Epithelial cell of proximal tubule (primary cell): ENCODE measurements around the gene PAK5. TPM values are rescaled to one million over a fixed set of nuclear protein-coding genes. Genes with fewer than 3 reads are reported as not detected.
A peak's percentile ranks its signal among the peaks of the same experiment; 100 is the strongest.

Source experiments
- DNase-seq: peaks from one replicate; pipeline ENCODE4 v3.0.0-alpha.2; 2011; ENCODE audit warnings: low read depth
- H3K4me3 ChIP-seq: 2 replicates; pipeline ENCODE4 v1.5.1; 2011; ENCODE audit warnings: low read depth, mild to moderate bottlenecking, low read length
- CTCF ChIP-seq: conservative IDR thresholded peaks from 2 replicates; pipeline ENCODE4 v1.5.1; 2012; ENCODE audit warnings: low read depth, mild to moderate bottlenecking, low read length
- total RNA-seq: library from RNA; depleted of rRNA; stranded (reverse); fragments of >200 nt; gene quantifications from 2 replicates; pipeline ENCODE4 v1.2.3, GENCODE V29; 2015

Gene PAK5
- total RNA-seq: not detected in 2 replicates

DNA sequence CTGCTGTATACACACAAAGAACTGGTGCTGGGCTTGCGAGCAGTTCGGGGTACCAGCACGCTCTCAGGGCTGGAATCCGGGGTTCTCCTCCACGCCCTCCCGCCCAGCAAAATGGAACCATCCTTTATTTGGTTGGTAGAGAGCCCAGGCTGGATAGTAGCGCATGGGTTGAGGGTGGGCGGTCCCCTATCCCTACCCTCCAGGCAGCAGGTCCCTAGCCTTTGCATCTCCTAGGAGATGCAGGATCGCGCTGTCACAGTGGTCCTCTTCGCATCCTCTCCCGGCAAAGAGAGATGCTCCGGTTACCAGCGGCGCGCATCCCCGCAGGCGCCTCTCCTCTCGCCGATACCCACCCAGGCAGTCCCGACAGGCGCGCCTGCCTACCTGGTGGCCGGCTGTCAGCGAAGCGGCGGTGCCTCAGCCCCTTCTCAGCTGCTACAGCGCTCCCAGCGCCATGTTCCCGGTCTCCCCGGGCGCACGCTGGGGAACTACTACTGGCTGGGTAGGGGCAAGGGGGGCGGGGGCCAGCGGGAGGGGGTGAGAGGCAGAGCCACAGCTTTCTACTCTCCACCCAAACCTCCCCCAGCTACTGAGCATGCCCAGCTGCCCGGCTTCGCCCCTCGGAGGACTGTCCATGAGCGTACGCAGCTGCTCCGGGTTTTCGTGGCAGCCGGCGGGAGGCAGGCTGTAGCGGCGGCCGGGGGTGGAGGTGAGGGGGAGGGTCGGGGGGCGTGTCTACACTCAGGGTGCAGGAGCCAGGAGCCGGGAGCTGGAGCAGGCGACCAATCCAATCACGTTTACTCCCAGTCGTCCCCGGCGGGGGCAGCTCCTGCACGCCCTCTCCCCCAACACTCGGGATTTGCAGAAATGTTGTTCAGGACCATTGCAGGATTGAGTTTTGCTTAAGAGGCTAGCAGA is at the start of gene PAK5:
Gene PAK5, minus strand, starts transcription at position 699 of the 918 bp plus-strand sequence. CDS start 194,748 bp downstream, outside the sequence.
- no peak for DNase-seq
- H3K4me3 ChIP-seq: peak within 1 kb of the TSS; percentile 33
- no peak for TF ChIP-seq CTCF

GRCh38 chr20:9887706-9888105 is 48.8 kb upstream of the PAK5 start:
- DNase-seq: no peak
- H3K4me3 ChIP-seq: no peak overlapping the region
- no peak for TF ChIP-seq CTCF

- DNase-seq: no peak
- no peak for TF ChIP-seq CTCF
- no peak overlapping the region for H3K4me3 ChIP-seq
Observed at GRCh38 chr20:9886227-9886626, 47.4 kb upstream of the PAK5 start.

DNA sequence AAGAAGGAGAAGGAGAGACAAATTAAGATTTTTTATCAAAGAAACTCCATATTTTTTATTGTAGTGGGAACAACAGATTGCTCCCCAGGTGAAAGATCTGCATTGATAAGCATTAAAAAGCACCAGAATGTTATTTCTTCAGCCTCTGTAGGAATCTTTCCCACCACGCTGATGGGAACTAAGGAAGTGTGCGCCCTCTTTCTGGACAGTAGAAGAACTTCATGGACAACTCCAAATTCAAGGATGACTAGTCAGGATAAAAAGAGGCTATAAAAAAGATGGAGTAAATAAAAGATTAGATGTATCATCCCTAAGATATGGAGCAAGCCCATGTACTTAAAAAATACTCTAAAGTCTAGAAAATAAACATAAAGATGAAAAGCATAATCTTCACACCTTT is 45.8 kb upstream of the PAK5 start:
- no peak for DNase-seq
- no peak overlapping the region for H3K4me3 ChIP-seq
- peak; percentile 34 for TF ChIP-seq CTCF

GRCh38 chr20:9884061-9884460 is 45.2 kb upstream of the PAK5 start:
- no peak overlapping the region for H3K4me3 ChIP-seq
- TF ChIP-seq CTCF: peak; percentile 54
- no peak for DNase-seq

DNA sequence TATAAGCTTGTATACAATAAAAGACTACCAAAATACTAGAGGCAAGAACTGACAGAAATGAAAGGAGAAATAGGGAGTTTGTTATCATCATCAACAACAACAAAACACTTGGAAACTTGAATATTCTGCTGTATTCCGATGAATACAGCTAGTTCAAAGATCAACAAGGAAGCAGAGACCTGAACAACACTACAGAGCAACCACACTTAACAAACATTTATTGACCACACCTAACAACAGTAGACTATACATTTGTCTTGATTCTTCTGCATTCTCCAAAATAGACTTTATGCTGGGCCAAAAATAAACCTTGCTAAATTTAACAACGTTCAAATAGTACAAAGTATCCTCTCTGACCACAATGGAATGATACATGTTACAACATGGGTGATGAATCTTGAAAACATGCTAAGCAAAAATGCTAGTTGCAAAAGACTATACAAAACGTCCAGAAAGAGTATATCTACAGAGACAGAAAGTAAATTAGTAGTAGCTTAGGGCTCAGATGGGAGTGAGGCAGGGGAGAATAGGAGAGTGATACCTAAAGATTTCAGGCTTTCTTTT is 39.1 kb upstream of the PAK5 start:
- no peak overlapping the region for H3K4me3 ChIP-seq
- no peak for TF ChIP-seq CTCF
- DNase-seq: no peak
